Right lobe of liver (tissue), 4 donors: ENCODE results near the gene ZNF160.

Source experiments
- CTCF ChIP-seq, 4 donors: fragments of 200-600 bp in 3 of 4; fragments of 450-650 bp in 1 of 4; IDR thresholded peaks; one replicate each; pipeline versions ENCODE4 v1.5.1 to v1.8.0; 2016 to 2022; ENCODE audit warnings: antibody characterized with exemption in 4 of 4, mild to moderate bottlenecking in 2 of 4
- POLR2A ChIP-seq: fragments of 450-650 bp; IDR thresholded peaks from one replicate; pipeline ENCODE4 v1.6.1; 2017; ENCODE audit warnings: antibody characterized with exemption, mild to moderate bottlenecking
- donor health status: DM: no; HTN: no; CAD: no.
- donor health status: DM: no; HTN: no; CAD: no.
- donor health status: DM: no; HTN: yes; CAD: no.

GRCh38 chr19:53123400-53123799, 20.2 kb upstream of the ZNF160 start:
- TF ChIP-seq CTCF (IDR thresholded peaks at IDR 0.05) (no peak), POLR2A (no peak)
